ENCODE data around the gene KCNK13.

Gene KCNK13

DNA sequence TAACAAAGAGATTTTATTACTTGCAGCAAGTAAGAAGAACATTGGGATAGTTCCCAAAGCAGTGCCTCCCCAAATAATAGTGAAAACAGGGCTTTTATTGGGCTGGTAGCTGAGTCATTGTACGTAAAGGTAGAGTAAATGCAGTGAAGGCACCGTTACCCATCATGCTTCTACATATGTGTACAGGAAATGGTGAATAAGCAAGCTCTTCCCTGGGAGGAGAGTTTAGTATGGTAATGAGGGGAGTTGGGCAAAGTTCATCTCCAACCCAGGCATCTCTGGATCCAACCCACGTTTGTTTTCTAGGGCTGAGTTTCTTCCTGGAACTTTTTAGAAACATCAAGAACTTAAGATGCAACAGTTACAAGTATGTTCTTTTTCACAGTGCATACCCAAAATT, 56.2 kb downstream of the KCNK13 start:
- Mint-ChIP-seq H3K4me1 (no peaks in the 10 kb centered on the region), H3K36me3 (ENCODE audit: low read depth) (no peaks in the 10 kb centered on the region), H3K27ac (no peak overlapping the region), H3K4me3 (no peak overlapping the region), H3K9me3 (peaks cover 4% of the 10 kb centered on the region), H3K27me3 (ENCODE audit: low read depth) (peaks cover 13% of the 10 kb centered on the region)
- TF ChIP-seq, protein P1, sequence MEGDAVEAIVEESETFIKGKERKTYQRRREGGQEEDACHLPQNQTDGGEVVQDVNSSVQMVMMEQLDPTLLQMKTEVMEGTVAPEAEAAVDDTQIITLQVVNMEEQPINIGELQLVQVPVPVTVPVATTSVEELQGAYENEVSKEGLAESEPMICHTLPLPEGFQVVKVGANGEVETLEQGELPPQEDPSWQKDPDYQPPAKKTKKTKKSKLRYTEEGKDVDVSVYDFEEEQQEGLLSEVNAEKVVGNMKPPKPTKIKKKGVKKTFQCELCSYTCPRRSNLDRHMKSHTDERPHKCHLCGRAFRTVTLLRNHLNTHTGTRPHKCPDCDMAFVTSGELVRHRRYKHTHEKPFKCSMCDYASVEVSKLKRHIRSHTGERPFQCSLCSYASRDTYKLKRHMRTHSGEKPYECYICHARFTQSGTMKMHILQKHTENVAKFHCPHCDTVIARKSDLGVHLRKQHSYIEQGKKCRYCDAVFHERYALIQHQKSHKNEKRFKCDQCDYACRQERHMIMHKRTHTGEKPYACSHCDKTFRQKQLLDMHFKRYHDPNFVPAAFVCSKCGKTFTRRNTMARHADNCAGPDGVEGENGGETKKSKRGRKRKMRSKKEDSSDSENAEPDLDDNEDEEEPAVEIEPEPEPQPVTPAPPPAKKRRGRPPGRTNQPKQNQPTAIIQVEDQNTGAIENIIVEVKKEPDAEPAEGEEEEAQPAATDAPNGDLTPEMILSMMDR (IDR thresholded peaks at IDR 0.05; ENCODE audit: unreplicated experiment in 3 of 3), result no peak

DNA sequence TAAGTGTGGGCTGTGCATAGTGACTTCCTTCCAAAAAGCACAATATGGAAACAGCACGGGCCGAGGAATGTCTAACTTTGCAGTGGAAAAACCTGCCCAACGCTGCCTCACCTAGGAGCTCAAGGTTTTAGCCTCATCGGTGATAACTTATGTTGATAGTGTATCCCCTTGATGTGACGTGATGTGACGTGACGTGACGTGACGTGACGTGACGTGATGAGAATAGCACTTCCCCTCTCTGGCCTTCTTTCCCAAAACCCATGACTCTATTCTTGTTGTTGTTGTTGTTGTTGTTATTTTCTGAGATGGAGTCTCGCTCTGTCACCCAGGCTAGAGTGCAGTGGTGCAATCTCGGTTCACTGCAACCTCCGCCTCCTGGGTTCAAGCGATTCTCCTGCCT, 64.5 kb downstream of the KCNK13 start:
- no peak overlapping the region for H3K27ac Mint-ChIP-seq
- H3K27me3 Mint-ChIP-seq (ENCODE audit: low read depth), result peaks cover 14% of the 10 kb centered on the region
- no peaks in the 10 kb centered on the region for H3K4me1 Mint-ChIP-seq
- TF ChIP-seq, protein P1 (IDR thresholded peaks at IDR 0.05; ENCODE audit: unreplicated experiment in 3 of 3), result no peak
- no peaks in the 10 kb centered on the region for H3K36me3 Mint-ChIP-seq (ENCODE audit: low read depth)
- H3K4me3 Mint-ChIP-seq, result no peak overlapping the region
- H3K9me3 Mint-ChIP-seq, result peaks cover 2% of the 10 kb centered on the region

DNA sequence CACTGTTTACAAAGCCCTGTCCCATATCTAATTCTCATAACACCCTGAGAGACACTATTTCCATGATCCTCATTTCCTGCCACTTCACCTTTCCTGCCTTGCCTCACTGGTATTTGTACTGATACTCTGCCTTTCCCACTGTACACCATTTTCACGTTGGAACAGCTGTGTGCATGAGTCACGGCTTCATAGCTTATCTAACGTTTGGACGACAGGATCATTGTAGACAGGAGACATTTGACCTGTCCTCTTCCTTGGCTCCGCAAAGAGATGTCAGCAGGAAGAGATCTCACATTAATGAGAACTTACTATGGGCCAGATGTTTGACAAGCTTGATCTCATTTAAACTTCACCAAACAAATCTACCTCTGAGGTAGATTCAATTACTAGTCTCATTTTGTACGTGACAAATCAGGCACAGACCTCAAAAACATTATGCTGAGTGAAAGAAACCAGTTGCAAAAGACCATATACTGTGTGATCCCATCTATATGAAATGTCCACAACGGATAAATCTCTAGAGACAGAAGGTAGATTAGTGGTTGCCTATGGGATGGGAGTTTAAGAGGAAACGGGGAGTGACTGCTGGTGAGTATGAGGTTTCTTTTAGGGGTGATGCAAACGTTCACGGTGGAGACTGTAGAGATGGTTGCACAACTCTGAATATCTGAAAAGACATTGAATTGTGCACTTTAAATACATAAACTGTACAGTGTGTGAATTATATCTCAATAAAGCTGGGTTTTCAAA, 71.2 kb downstream of the KCNK13 start:
- H3K9me3 Mint-ChIP-seq, result peaks cover 2% of the 10 kb centered on the region
- H3K27ac Mint-ChIP-seq, result no peak overlapping the region
- peaks cover 3% of the 10 kb centered on the region for H3K27me3 Mint-ChIP-seq (ENCODE audit: low read depth)
- H3K36me3 Mint-ChIP-seq (ENCODE audit: low read depth), result no peaks in the 10 kb centered on the region
- no peaks in the 10 kb centered on the region for H3K4me1 Mint-ChIP-seq
- no peak overlapping the region for H3K4me3 Mint-ChIP-seq
- TF ChIP-seq, protein P1 (IDR thresholded peaks at IDR 0.05; ENCODE audit: unreplicated experiment in 3 of 3), result no peak

DNA sequence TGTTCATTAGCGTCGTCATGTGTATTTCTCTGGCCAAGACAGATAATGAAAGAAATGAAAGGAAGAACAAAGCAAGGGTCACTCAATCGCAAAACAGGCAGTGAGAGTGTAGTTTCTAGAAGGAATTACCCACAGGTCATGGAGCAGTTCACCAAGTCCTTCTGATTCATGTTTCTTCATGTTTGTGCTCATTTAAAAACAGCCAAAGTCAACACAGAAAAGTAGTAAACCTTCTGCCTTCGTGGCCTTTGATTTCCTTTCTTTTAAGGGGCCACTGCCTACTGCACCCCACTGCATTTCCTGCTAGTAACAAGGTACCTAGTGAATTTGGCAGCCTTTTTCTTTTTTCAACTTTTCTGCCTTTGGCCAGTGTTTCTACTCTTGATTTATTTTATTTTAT, 75.1 kb downstream of the KCNK13 start:
- Mint-ChIP-seq H3K4me3 (no peak overlapping the region), H3K27ac (no peak overlapping the region), H3K9me3 (no peaks in the 10 kb centered on the region), H3K27me3 (ENCODE audit: low read depth) (peaks cover 21% of the 10 kb centered on the region), H3K4me1 (peaks cover 7% of the 10 kb centered on the region), H3K36me3 (ENCODE audit: low read depth) (no peaks in the 10 kb centered on the region)
- TF ChIP-seq, protein P1 (IDR thresholded peaks at IDR 0.05; ENCODE audit: unreplicated experiment in 3 of 3), result no peak

DNA sequence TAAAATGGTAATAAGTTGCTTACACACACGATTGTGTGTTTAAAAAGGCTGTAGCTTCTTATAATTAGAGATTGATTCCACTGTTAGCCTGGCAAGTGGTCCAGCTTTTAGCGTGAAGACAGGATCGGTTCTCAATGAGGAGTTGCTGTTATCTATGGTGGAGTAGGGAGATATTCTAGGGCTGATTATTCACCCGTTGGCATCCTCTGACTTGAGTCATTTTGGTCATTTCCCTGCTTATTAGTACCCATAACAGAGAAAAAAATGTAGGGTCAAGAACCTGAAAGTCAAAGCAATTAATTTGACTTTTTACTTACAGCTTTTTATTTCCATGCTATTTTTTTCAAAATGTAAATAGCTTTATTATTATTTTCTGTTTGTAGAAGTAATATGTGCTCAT, 76.0 kb downstream of the KCNK13 start:
- Mint-ChIP-seq H3K27ac (no peak overlapping the region), H3K4me1 (peaks cover 7% of the 10 kb centered on the region), H3K36me3 (ENCODE audit: low read depth) (no peaks in the 10 kb centered on the region), H3K9me3 (no peaks in the 10 kb centered on the region), H3K27me3 (ENCODE audit: low read depth) (peaks cover 25% of the 10 kb centered on the region), H3K4me3 (no peak overlapping the region)
- TF ChIP-seq, protein P1 (IDR thresholded peaks at IDR 0.05; ENCODE audit: unreplicated experiment in 3 of 3), result no peak

DNA sequence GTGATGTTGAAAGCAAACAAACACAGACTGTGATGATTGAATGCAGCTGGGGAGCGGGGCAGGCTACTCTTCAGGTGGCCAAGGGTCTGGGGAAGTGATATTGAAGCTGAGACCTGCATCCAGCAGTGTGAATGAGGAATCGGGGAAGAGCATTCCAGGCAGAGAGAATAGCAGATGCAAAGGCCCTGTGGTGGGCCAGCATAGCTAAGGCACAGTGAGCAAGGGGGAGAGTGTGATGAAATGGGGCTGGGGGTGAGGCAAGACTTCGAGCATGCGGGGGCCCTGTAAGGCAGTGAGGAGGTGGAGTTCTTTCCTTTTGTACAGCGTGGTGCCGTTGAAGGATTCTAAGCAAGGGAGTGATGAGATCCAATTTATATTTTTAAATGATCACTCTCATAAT, 77.4 kb downstream of the KCNK13 start:
- no peak overlapping the region for H3K4me3 Mint-ChIP-seq
- H3K36me3 Mint-ChIP-seq (ENCODE audit: low read depth), result no peaks in the 10 kb centered on the region
- H3K9me3 Mint-ChIP-seq, result no peaks in the 10 kb centered on the region
- peaks cover 7% of the 10 kb centered on the region for H3K4me1 Mint-ChIP-seq
- peaks cover 30% of the 10 kb centered on the region for H3K27me3 Mint-ChIP-seq (ENCODE audit: low read depth)
- TF ChIP-seq, protein P1 (IDR thresholded peaks at IDR 0.05; ENCODE audit: unreplicated experiment in 3 of 3), result no peak
- no peak overlapping the region for H3K27ac Mint-ChIP-seq

Measured in nephron (organoid).